Endothelial cell of umbilical vein (primary cell): Measurements from ENCODE around the gene CPXM2. TPM values are rescaled to one million over a fixed set of nuclear protein-coding genes. Genes with fewer than 3 reads are reported as not detected.

Experiments used
- BruUV-seq: library from RNA; stranded (reverse); fragments of 400-500 nt; replicated peaks from 2 replicates; lab custom pipeline; 2021; lab: Mats Ljungman, UMichigan
- CTCF ChIA-PET: fragments of 300-600, 350-600 bp; sonication (Branson Sonifier 250); formaldehyde crosslinking; loops from one replicate; lab custom pipeline; 2021; ENCODE audit warnings: antibody characterized with exemption, inconsistent platforms; lab: Charles Lee
- POLR2A ChIA-PET: fragments of 300-600, 350-600 bp; sonication (Branson Sonifier 250); formaldehyde crosslinking; loops from one replicate; lab custom pipeline; 2021; ENCODE audit warnings: antibody characterized with exemption, inconsistent platforms; lab: Charles Lee
- DNase-seq: peaks from one replicate; pipeline ENCODE4 v3.0.0-alpha.2; 2011; ENCODE audit warnings: low read depth, low spot score
- FAIRE-seq: peaks from 2 replicates; lab custom pipeline; 2011; peaks lifted over from hg19 to GRCh38; lab: Jason Lieb, UNC
- H2AFZ ChIP-seq: 2 replicates; pipeline ENCODE4 v1.6.0; 2012; ENCODE audit warnings: low read depth, low read length, control low read depth, inconsistent platforms
- H3K27ac ChIP-seq: 2 replicates; pipeline ENCODE4 v1.5.1; 2011; ENCODE audit warnings: low read depth, mild to moderate bottlenecking, control low read depth, low read length, moderate library complexity; ENCODE audit not compliant: insufficient read depth
- H3K27me3 ChIP-seq, 2 experiments: 2 replicates each; pipeline versions ENCODE4 v1.6.0 to v1.6.1; 2011; ENCODE audit warnings: low read length in 2 of 2, mixed read lengths in 1 of 2; ENCODE audit not compliant: control insufficient read depth in 2 of 2, insufficient read depth in 2 of 2
- H3K36me3 ChIP-seq, 2 experiments: 2 replicates in 1 of 2; 3 replicates in 1 of 2; pipeline ENCODE4 v1.5.1; 2011; ENCODE audit warnings: low read length in 2 of 2, mild to moderate bottlenecking in 1 of 2, moderate library complexity in 1 of 2; ENCODE audit not compliant: control insufficient read depth in 2 of 2, insufficient read depth in 2 of 2; ENCODE audit errors: extremely low read depth in 1 of 2
- H3K4me1 ChIP-seq: 3 replicates; pipeline ENCODE4 v1.5.1; 2011; ENCODE audit warnings: mild to moderate bottlenecking, low read length; ENCODE audit not compliant: control insufficient read depth, insufficient read depth; ENCODE audit errors: extremely low read depth
- H3K4me2 ChIP-seq: 2 replicates; pipeline ENCODE4 v1.6.1; 2011; ENCODE audit warnings: low read length, control low read depth, mixed read lengths; ENCODE audit not compliant: insufficient read depth
- H3K4me3 ChIP-seq, 3 experiments: fragments of 200-600 bp in 1 of 3; sonication (generic), shearing (Covaris generic) in 1 of 3; replicated peaks in 1 of 3; 2 replicates each; pipeline ENCODE4 v1.5.1; 2011 to 2016; ENCODE audit warnings: control low read depth in 3 of 3, low read length in 3 of 3, mild to moderate bottlenecking in 2 of 3, inconsistent platforms in 1 of 3, low read depth in 1 of 3, moderate library complexity in 1 of 3; ENCODE audit not compliant: insufficient read depth in 1 of 3
- H3K79me2 ChIP-seq: 2 replicates; pipeline ENCODE4 v1.6.0; 2012; ENCODE audit warnings: low read length, inconsistent platforms; ENCODE audit not compliant: control insufficient read depth, insufficient read depth
- H3K9ac ChIP-seq: replicated peaks from 2 replicates; pipeline ENCODE3; 2011; ENCODE audit warnings: low read length, control low read depth; ENCODE audit not compliant: insufficient read depth; ENCODE audit errors: extremely low read depth
- H3K9me1 ChIP-seq: replicated peaks from 3 replicates; pipeline ENCODE4 v1.6.0; 2011; ENCODE audit warnings: mild to moderate bottlenecking, low read length; ENCODE audit not compliant: control insufficient read depth, insufficient read depth; ENCODE audit errors: extremely low read depth
- H3K9me3 ChIP-seq: replicated peaks from 2 replicates; pipeline ENCODE4 v1.5.1; 2012; ENCODE audit warnings: low read length, inconsistent platforms; ENCODE audit not compliant: control insufficient read depth, insufficient read depth
- H4K20me1 ChIP-seq: replicated peaks from 2 replicates; pipeline ENCODE3; 2011; ENCODE audit warnings: mild to moderate bottlenecking, low read length; ENCODE audit not compliant: control insufficient read depth, insufficient read depth; ENCODE audit errors: extremely low read depth
- CTCF ChIP-seq, 2 donors: IDR thresholded peaks; 1 replicate in 1 of 2; 2 replicates in 1 of 2; pipeline ENCODE4 v1.5.1; 2011; ENCODE audit warnings: low read length in 2 of 2, mild to moderate bottlenecking in 2 of 2, moderate library complexity in 2 of 2, control low read depth in 1 of 2, inconsistent platforms in 1 of 2, low read depth in 1 of 2; ENCODE audit not compliant: insufficient read depth in 1 of 2; ENCODE audit errors: extremely low read depth in 1 of 2
- EZH2 ChIP-seq: IDR thresholded peaks from 2 replicates; pipeline ENCODE4 v1.6.1; 2012; ENCODE audit warnings: borderline replicate concordance, low read depth, mild to moderate bottlenecking, moderate library complexity, low read length, inconsistent platforms; ENCODE audit not compliant: severe bottlenecking
- FOS ChIP-seq: IDR thresholded peaks from 2 replicates; pipeline ENCODE4 v1.6.1; 2011; ENCODE audit warnings: mild to moderate bottlenecking, low read length, moderate library complexity, borderline replicate concordance; ENCODE audit not compliant: insufficient read depth
- GATA2 ChIP-seq: IDR thresholded peaks from 2 replicates; pipeline ENCODE4 v1.7.0; 2011; ENCODE audit warnings: low read depth, mild to moderate bottlenecking, moderate library complexity, mixed read lengths, low read length; ENCODE audit not compliant: insufficient read length, insufficient read depth
- JUN ChIP-seq: IDR thresholded peaks from 2 replicates; pipeline ENCODE4 v1.6.1; 2011; ENCODE audit warnings: borderline replicate concordance, low read depth; ENCODE audit not compliant: insufficient read length, insufficient read depth
- MAX ChIP-seq: IDR thresholded peaks from 2 replicates; pipeline ENCODE4 v1.6.1; 2011; ENCODE audit not compliant: insufficient read depth, insufficient read length
- MYC ChIP-seq: IDR thresholded peaks from one replicate; pipeline ENCODE4 v1.6.1; 2011; ENCODE audit warnings: mild to moderate bottlenecking, low read depth, low read length
- POLR2A ChIP-seq: IDR thresholded peaks from 2 replicates; pipeline ENCODE4 v1.6.1; 2012; ENCODE audit warnings: low read depth, mild to moderate bottlenecking, control low read depth, low read length
- POLR2AphosphoS5 ChIP-seq: IDR thresholded peaks from 2 replicates; pipeline ENCODE4 v1.6.1; 2012; ENCODE audit warnings: low read depth, mild to moderate bottlenecking, control low read depth, low read length, moderate library complexity; ENCODE audit not compliant: insufficient read depth
- dilution Hi-C: fragments of 300-500 bp; cut with MboI; formaldehyde crosslinking; loops from one replicate; pipeline ENCODE4 v1.15.0; 2019; ENCODE audit warnings: low sequenced_read_pairs; ENCODE audit not compliant: extremely low pct_ligation_motif_present
- intact Hi-C: fragments of 100-400 bp; cut with micrococcal nuclease; formaldehyde crosslinking; loops from one replicate; pipeline ENCODE4 v1.10.0; 2022
- polyA plus RNA-seq, 4 experiments: library from polyadenylated mRNA; depleted of rRNA in 3 of 4; stranded (reverse) in 3 of 4; unstranded in 1 of 4; fragments of >200 nt; gene quantifications; 2 replicates each; pipeline versions ENCODE4 v1.2.1 to v1.2.3, GENCODE V29; 2011 to 2012; ENCODE audit warnings: missing spikeins in 1 of 4
- total RNA-seq: library from RNA; stranded (reverse); gene quantifications from 2 replicates; pipeline ENCODE4 v1.2.3, GENCODE V29; 2021

Gene CPXM2
- total and polyA plus RNA-seq, 2 donors (not counting 3 experiments of a cell fraction or from before 2014, with no cell fraction given) = 1.8 to 2.7 TPM

DNA sequence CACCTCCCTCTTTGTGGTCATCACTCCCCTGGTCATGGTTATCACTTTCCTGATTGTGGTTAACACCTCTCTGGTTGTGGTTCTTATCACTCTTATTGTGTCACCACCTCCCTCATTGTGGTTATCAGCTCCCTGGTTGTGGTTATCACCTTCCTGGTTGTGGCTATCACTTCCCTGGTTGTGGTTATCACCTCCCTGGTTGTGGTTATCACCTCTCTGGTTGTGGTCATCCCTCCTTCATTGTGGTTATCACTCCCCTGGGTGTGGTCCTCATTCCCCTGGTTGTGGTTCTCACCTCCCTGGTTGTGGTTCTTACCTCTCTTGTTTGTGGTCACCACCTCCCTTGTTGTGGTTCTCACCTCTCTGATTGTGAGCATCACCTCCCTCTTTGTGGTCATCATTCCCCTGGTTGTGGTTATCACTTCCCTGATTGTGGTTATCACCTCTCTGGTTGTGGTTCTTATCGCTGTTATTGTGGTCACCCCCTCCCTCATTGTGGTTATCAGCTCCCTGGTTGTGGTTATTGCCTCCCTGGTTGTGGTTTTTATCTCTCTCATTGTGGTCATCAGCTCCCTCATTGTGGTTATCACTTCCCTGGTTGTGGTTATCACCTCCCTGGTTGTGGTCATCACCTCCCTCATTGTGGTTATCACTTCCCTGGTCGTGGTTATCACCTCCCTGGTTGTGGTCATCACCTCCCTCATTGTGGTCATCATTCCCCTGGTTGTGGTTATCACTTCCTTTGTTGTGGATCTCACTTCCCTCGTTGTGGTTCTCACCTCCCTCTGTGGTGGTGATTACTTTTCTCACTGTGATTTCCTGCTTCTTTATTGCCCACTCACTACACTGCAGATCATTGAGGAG lies 118.7 kb downstream of the CPXM2 start:
- Histone ChIP-seq H3K9ac (no peak overlapping the region), H4K20me1 (no peaks in the 10 kb centered on the region), H3K27me3 (no peaks in the 10 kb centered on the region), H3K4me3 (no peak overlapping the region), H2AFZ (no peak overlapping the region), H3K4me2 (no peak overlapping the region), H3K79me2 (no peaks in the 10 kb centered on the region), H3K9me1 (no peaks in the 10 kb centered on the region), H3K36me3 (no peaks in the 10 kb centered on the region), H3K27ac (no peak overlapping the region), H3K4me1 (no peaks in the 10 kb centered on the region), H3K9me3 (no peaks in the 10 kb centered on the region)
- POLR2A ChIA-PET = no interaction called here
- FAIRE-seq (no peak), DNase-seq (no peak)
- intact Hi-C loops (no loop called here), dilution Hi-C loops (no loop called here)
- CTCF ChIA-PET = no interaction called here
- TF ChIP-seq EZH2 (no peak), MAX (no peak), CTCF (IDR thresholded peaks at IDR 0.05; ENCODE audit: extremely low read depth in 1 of 2, insufficient read depth in 1 of 2, low read depth in 1 of 2, low read length in 2 of 2) (no peak), POLR2AphosphoS5 (no peak), MYC (no peak), JUN (no peak), GATA2 (no peak), FOS (no peak), POLR2A (no peak)
- BruUV-seq = no TSS peak
